Activated CD4-positive, alpha-beta T cell treated with anti-CD3 and anti-CD28 coated beads, Interleukin-2, Interleukin-6, amounts not matched to agents 100 ng/mL and 50 ng/mL, durations not matched to agents 16 hours and 8 hours (primary cell): ENCODE measurements around the gene WDR86.

Experiments
- DNase-seq: peaks from one replicate; pipeline ENCODE4 v3.0.0-alpha.2; 2020

Gene WDR86

DNA sequence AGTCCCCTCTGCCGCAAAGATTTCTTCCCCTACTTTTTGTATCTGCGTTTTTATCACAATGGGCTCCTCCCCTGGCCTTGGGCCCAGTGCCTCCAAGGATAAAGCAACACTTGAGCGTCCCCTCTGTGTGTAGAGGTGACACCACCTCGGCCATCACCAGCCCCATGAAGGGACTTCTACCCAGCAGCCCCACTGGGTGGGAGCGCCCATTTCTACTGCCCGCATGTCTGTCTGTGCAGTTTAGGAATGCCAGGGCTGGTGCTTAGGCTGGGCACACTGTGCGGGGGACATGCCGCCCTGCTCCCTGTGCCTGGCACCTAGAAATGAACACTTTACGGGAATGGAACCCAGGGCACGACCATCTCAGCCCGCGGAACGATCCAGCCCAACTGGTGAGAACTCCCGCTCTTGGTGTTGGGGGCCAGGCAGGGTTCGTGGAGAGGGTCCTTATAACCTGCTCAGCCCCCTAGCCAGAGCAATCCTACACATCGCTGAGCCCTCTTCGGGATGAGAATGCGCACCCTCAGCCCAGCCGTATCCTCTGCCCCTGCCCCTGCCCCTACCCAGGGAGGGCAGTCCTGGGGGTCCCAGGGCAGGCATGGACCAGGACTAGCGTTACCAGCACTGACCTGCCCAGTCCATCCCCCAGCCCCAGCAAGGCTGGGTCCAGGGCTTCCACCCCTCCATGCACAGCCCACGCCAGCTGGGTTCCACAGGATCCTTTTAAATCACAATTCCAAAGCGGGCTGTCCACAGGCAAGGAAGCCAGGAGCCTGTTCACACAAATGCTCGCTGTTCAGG lies 17.3 kb upstream of the WDR86 start:
- no peak for DNase-seq

DNA sequence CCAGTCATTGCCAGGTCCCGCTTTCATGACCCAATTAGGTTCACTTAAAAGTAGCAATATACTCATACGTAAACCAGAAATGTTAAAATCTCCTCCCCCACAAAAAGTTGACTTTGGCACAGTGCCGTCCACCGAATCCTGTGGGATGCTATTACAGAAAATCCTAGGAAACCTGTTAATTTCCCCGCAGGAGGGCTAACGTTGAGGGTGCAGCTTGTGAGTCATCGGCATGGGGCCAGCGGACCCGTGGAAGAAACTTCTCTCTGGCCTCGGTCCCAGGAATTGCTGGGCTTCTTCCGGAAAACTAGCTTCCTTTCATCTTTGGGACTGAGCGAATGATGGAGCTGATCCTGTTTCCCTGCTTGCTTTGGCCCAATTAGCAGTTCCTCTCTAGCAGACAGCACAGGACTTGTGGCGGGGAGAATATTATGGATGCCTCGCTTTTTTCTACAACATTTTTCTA lies 16.6 kb upstream of the WDR86 start:
- DNase-seq: no peak

DNA sequence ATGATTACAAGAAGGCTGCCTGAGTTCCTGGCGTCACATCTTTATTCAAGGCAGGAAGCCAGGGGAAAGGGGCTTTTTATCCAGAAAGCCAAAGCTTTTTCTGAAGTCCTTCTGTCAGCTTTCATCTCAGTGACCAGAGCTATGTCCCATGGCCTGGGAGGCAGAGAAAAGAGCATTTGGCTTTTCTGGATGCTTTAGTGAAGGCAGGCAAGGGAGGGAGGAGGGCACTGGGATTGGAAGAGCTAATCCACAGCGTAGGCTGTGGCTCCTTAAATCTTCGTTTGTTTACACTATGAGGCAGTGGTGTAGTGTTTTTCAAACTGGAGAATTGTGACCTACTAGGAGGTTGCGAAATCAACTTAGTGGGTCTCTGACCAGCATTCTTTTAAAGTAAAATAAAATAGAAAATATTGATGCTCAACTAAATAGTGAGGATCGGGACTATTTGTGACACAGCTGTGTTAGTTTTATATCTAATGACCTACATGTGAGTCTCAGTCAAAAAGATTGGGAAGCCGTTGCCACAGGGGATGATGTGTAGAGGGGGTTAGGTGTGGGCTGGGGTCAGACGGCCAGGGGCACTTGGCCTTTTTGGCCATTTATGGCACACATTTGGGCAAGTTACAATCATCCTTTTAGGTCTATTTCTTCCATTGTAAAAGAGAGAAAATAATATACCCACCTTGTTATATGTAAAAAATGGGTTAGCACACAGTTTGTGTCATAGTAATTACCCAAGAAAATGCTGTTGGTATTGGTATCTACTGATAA lies 16.0 kb upstream of the WDR86 start:
- no peak for DNase-seq

DNA sequence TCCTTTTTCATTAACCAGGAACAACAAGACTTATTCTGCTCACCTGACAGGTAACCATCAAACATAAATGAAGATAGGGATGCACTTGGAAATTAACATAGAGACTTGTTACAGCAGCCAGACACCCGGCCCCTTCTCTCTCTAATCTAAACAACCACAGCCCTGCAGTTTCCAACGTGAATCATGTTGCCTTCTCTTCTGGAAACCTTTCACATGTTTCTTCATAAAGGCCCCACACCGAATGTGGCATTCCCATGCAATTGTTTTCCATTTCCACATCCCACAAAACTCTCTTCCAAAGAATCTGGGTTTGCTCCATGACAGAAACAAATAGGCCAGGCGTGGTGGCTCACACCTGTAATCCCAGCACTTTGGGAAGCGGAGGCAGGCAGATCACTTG lies 15.0 kb upstream of the WDR86 start:
- no peak for DNase-seq

DNA sequence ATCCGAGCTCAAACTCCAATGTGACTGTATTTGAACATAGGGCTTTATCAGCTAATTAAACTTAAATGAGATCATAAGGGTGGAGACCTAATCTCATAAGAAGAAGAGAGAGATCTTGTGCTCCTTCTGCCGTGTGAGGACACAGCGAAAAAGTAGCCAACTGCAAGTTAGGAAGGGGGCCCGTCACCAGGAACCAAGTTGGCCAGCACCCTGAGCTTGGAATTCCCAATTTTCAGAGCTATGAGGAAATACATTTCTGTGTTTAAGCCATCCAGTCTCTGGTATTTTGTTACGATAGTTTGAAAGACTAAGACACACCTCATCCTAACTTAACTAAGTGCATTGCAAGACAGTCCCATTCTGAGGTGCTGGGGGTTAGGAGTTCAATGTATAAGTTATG lies 14.1 kb upstream of the WDR86 start:
- DNase-seq: no peak

DNA sequence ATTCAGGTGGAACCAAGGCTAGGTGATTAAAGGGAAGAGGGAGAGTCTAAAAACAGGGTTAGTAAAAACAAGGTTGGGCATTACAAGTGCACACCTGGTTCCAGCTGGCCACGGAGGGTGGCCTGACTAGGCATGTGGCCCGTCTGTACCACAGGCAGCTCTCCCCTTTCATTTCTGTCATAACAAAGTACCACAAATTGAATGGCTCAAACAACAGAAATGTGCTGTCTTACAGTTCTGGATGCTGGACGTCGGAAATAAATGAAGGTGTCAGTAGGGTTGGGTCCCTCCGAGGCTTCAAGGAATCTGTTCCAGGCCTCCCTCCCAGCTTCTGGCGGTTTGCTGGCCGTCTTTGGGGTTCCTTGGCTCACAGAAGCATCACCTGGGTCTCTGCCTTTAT lies 13.4 kb upstream of the WDR86 start:
- no peak for DNase-seq

DNA sequence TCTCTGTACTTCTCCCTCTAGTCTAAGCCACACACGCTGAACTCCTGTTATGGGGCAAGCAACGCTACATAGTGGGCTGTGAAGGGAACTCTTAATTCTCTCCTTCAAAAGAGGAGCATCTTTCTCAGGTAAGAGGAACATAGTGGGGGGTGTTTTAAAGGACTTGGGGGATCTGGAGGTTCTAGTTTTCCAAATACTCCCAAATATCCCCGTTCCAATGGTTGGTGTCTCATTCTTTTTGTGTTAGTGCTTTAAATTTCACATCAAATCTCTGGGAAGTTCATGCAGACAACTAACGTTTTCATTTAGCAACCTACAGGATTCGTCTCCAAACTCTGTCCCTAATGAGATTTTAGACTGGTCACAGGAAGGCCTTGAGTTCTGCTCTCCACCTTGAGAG lies 12.4 kb upstream of the WDR86 start:
- no peak for DNase-seq

DNA sequence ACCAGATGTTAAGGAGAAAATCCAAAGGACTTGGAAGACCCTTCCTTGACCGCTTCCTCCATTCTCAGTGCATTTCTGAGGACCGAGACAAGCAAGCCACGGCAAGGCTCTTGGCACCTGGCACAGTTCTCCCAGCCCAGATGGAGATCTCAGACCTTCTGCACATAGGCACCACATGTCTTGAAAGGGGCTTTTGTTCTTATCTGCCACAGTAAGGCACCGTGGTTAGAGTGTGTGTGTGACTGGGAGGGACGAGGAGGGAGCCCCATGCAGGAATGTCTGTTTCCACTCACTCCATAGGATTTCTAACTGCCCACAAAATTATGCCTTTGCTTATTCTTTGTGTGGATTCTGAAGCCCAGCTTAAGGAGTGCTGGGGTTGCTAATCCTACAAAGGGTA lies 10.3 kb upstream of the WDR86 start:
- no peak for DNase-seq

DNA sequence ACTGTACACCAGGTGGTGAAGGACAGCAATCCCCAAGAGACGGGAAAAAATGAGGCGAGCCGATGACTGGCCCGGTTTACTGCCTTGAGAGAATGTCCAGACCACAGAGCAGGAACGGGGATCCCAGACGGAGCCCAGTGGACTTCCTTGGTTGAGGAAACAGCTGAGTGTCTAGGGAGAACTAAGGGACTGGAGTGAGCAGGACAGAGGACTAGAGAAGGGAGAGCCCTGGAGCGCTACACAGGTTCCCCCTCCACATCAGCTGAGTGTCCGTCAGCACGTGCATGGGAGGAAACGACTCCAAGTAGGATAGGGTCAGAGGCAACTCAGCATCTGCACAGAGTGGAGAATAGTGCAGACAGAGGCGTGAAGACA lies 7.1 kb upstream of the WDR86 start:
- DNase-seq: no peak

DNA sequence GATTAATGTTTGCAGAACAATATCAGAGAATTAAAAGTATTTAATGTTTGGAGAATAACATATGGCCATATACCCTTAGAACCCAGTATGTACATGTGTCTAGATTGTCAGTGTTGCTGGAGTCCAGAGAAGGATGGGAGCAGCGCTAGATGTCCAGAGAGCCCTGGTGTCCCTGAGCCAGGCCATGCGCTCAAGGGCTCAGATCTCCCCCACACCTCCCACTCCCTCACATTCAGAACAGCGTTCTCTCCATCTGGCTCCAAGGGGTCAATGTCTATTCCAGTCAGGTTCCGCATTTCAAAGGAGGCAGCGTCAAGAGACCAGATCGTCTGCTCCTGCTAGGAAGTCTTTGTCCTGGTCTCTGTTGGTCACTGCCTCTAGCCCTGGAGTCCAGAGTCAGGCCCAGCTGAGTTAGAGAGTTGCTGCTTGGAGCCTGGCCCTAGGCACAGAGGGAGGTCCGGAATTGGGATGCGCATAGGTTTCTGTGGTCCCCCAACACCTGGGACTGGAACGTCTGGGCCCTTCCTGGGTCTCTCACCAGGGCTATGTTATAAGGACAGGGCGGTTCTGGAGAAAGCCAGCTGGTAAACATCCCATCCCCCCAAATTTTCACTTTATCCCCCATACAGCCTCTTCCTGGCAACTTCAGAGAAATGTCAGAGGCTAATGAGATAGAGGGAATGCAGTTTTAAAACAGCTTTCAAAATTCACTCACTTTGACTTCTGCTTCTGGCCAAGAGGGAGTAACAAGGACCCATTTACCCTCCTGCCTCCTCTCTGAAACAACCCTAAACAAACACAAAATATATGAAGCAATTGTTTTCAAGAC lies 6.5 kb upstream of the WDR86 start:
- no peak for DNase-seq

DNA sequence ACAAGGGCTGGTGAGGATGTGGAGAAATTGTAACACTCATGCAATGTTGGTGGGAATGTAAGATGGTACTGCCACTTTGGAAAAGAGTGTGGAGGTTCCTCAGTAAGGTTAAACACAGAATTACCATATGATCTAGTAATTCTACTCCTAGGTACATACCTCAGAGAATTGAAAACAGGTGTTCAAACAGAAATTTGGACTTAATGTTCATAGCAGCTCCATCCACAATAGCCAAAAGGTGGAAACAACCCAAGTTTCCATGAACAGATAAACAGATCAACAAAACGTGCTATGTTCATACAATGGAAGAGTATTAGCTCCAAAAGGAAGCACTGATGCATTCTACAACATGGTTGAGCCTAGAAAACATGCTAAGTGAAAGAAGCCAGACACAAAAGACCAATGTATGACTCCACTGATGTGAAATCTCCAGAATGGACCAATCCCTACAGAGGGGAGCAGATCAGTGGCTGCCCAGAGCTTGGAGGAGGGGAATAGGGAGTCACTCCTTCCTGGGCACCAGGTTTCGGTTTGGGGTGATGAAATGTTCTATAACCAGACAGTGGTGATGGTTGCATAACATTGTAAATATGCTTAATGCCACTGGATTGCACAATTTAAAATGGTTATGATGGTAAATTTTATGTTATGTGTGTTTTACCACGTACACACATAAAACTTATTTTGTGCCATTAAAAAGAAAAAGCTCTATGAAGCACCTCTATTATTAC lies 5.7 kb upstream of the WDR86 start:
- DNase-seq: no peak

DNA sequence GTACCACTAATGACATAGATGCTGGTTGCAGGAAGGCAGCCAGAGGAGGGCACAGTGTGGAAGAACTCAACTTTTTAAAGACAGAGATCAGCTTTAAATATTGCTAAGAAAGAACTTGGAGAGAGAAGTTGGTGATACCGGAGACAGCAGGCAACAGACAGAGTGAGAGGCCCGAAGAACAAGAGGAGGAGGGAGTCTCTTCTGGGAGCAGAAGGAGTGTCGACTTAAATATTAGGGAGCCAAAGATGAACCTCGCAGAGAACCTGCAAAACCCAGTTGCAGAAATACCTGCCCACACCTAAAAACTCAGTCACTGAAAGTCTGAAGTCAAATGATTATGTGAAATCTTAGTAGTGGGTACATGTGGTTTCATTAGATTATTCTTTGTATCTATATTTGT lies 3.4 kb upstream of the WDR86 start:
- no peak for DNase-seq

DNA sequence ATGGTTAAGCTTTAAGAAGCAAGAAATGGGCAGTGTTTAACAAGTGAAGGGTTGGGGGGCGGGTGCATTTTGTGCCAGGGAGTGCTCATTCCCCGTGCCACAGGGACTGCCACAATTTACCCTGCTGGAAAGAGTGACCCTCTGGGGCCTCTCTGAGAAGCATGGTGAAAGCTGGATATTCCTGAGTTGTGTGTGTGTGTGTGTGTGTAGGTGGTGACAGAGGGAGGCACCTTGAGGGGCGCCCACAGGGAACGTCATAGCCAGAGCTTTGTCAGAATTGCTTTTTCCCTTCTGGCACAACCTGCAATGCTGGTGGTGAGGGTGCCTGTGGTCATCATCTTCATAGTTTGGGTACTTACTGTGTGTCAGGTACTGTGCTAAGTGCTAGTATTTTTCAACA lies 2.5 kb upstream of the WDR86 start:
- no peak for DNase-seq

DNA sequence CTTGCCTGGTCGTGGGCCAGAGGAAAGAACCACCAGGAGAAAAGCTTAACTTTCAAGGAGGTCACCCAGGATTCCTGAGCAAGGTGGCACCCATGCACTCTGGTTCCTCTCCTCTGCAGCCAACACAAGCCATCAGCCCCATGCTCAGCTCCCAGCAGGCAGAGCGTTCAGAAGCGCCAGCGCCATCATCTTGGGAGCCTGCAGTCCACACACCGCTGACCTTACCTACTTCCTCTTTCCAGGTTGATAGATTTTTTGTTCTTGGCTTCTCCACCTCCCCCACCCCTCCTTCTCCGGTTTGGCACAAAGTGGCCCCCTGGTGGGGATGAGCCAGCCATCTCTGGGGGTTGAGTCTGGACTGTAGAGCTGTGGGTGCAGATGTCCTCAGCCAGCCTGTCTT lies 1.7 kb upstream of the WDR86 start:
- no peak for DNase-seq

DNA sequence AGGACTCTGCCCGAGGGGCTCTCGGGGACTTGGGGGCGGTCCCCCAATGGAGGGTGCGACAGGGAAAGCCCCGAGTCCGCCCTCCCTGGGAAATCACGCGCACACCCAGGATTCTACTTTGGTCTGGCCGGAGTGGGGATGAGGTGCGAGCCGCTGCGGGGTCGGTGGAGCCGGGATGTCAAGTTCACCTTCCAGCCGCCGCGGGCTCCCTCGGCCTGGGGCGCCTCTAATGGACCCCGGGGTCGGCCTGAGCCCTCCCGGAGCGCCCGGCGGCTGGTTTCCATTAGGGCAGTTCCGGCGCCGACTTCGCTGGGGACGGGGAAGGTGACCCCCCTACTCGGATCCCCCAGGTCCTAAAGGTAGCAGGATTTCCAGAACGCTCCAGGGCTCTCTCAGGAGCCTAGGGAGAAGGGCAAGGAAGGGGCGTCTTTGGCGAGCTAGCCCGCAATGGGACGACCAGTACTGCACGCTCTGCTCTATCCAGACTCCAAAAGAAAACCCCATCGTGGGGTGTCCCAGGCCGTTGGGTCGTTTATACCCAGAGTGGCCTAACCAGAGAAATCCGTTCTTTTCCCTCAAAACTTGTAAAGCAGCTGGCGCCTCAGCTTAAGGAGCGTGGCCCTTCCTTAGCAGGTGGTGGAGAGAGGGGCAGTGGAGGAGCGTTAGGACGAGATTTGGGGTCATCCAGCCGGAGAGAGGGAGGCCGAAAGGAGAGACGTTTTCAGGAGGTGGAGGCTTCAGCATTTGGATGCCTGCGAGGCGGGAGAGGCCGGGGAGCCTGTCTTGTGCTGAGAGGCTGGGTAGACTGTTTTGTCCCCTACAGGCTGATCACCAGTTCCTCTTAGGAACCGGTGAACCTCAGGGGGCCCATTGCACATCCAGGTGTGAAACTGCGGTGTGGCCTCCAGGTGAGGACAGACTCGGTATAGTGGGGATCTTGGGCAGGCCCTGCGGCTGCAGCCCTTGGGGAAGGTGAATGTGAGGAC lies 860 bp upstream of the WDR86 start:
- DNase-seq: no peak

DNA sequence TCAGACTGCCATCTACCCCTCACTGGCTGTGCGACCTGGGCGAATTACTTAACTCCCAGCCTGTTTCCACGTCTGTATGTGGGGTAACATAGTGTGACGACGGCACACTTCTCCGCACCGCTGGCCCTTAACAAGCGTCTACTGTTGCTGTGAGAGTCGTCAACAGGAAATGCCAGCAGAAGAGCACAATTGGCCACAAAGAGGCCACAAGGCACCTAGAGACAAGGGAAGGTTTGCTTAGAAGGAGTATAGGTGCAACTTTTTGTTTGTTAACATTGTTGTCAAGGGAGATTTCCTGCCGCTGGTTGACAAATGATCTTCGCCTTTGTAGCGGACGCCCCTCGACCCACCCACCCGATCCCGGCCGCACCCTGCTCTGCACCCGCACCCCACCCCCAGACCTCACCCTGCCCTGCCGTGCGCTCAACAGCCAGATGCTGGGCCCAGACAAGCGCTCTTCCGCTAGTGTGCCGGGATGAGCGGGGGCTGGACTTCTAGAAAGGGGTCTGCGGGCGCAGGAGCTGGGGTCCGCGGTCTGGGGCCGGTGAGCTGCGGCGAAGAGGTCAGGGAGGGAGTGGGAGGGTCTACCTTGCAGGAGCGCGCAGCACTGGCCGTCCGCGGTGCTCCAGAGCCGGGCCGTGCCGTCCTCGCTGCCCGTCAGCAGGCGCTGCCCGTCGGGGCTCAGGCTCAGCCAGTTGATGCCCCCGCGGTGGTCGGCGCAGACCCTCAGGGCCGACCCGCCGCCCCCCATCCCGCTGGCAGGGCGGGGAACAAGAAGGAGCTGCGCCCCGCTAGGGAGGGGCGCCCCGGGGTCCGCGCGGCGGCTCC lies 785 bp downstream of the WDR86 start:
- DNase-seq: peak; percentile 25

DNA sequence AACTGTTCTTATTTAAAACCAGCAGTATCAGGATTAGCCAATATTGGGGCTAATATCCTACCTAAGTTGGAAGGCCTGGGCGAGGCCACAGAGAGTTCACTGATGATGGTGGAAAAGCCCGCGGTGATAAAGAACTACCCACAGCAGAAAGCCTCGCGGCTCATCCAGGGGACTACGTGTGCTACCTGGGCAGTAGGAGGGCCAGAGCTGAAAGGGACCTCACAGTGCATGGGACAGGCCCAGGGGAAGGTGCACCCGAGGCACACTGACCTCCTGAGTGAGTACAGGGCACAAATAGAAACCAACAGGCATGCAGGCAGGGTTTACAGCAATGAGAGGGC lies 1.4 kb downstream of the WDR86 start:
- DNase-seq: no peak

DNA sequence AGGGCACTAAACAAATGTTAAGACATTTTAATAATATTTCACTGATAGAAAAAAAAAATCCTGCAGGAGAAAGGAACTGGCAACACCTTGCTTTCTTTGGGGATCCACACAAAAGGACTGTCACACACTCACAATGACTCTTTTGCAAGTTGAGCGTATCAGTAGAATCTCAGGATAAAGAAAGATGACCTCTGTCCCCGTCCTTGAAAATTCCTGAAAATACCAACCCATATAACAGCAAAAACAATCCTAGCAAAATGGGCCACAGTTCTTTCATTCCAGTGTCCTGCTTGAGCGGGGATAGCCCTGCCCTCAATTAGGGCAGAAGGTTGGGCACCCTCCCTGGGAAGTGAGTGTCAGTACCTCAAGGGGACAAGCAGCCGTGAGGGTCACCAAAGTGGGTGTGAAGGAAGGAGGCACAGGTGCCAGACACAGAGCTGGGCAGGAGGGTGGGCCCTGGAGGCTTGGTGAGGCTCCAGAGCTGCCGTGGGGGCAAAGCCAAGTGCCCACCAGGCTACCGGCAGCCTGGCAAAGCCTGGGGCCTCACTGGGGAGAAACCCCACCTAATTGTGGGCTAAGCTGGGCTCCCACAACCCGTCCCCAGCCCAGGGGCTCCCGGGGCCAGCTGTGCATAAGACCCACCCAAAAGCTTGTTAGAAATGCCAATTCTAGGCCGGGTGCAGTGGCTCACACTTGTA lies 2.8 kb downstream of the WDR86 start:
- no peak for DNase-seq

DNA sequence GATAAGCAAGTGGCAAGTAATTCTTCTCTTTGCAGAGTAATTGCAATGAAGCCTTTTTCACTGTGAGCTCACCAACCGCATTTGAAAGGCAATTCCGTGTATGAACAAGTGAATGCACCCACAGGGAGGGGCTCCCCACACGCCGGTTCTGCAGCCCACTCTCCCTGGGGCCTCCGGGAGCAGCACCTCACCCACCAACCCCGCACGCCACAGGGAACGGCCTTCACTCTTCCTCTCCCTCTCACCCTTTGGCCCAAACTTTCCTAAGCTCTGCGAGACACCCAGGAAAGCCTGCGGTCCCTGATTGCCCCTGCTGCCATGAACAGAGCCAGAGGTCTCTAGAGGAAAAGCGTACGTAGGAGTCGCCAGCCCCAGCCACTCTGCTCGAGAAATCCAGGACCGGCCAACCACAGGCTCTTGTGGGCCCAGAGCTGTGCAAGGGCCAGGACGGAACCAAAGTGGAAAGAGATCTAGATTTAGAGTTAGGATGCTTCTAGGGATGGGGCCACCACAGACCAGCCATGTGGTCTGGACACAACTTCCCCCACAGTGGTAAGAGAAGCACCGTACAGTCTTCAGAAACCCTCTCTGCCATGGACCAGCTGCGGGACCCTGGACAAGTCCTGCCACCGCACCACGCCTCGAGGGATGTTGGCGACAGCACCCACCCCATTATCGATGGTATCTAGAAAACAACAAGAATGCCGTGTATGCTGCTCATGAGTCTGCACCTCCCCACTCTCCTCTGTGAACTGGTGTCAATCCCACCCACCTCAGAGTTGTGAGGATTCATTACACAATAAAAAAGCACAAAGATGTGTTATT lies 3.6 kb downstream of the WDR86 start:
- no peak for DNase-seq
